IMR-90 (cell line): ENCODE data around the gene ISCA2. TPM values are rescaled to one million over a fixed set of nuclear protein-coding genes. Genes with fewer than 3 reads are reported as not detected.

Experiments used
- ATAC-seq: fragments of 200-7000 bp; cut with Tn5 transposase; 2 replicates; pipeline ENCODE4 v1.9.1; 2020; ENCODE audit warnings: low read depth, mild to moderate bottlenecking, moderate library complexity
- BruUV-seq: library from RNA; stranded (reverse); fragments of 400-500 nt; replicated peaks from 2 replicates; lab custom pipeline; 2021; lab: Mats Ljungman, UMichigan
- CTCF ChIA-PET: fragments of 300-600 bp; formaldehyde crosslinking; extraction: SDS; loops from one replicate; lab custom pipeline; 2021; ENCODE audit warnings: antibody characterized with exemption; lab: Yijun Ruan, JAX
- POLR2A ChIA-PET: fragments of 300-600 bp; sonication (Branson Sonifier 250); formaldehyde crosslinking; loops from one replicate; lab custom pipeline; 2022; ENCODE audit warnings: antibody characterized with exemption; ENCODE audit not compliant: unreplicated experiment; lab: Charles Lee
- DNase-seq: peaks from one replicate; pipeline ENCODE4 v3.0.0; 2013
- H2AFZ ChIP-seq: replicated peaks from 2 replicates; pipeline ENCODE3; 2013; ENCODE audit warnings: low read length, mild to moderate bottlenecking; ENCODE audit not compliant: poor library complexity
- H2AK5ac ChIP-seq: 2 replicates; pipeline ENCODE4 v1.6.1; 2013; ENCODE audit warnings: low read depth, low read length, inconsistent platforms
- H2AK9ac ChIP-seq: replicated peaks from 2 replicates; pipeline ENCODE3; 2013; ENCODE audit warnings: mild to moderate bottlenecking, low read depth, low read length, moderate library complexity; ENCODE audit not compliant: poor library complexity
- H2BK120ac ChIP-seq: 2 replicates; pipeline ENCODE4 v1.6.1; 2013; ENCODE audit warnings: low read depth, low read length, inconsistent platforms
- H2BK15ac ChIP-seq: 3 replicates; pipeline ENCODE4 v1.6.1; 2013; ENCODE audit warnings: low read depth, low read length, inconsistent platforms
- H2BK20ac ChIP-seq: 2 replicates; pipeline ENCODE4 v1.6.1; 2013; ENCODE audit warnings: low read depth, mild to moderate bottlenecking, inconsistent platforms, low read length, moderate library complexity
- H2BK5ac ChIP-seq: 2 replicates; pipeline ENCODE4 v1.6.1; 2013; ENCODE audit warnings: mild to moderate bottlenecking, low read depth, low read length, inconsistent platforms; ENCODE audit not compliant: poor library complexity, severe bottlenecking
- H3K14ac ChIP-seq: replicated peaks from 2 replicates; pipeline ENCODE4 v1.6.1; 2013; ENCODE audit warnings: low read depth, low read length, inconsistent platforms
- H3K18ac ChIP-seq: 2 replicates; pipeline ENCODE4 v1.6.1; 2013; ENCODE audit warnings: low read depth, low read length, control low read depth
- H3K23ac ChIP-seq: 2 replicates; pipeline ENCODE4 v1.6.1; 2013; ENCODE audit warnings: low read depth, low read length, inconsistent platforms
- H3K27ac ChIP-seq: 2 replicates; pipeline ENCODE4 v1.5.1; 2013; ENCODE audit warnings: mild to moderate bottlenecking, control low read depth, low read length; ENCODE audit not compliant: insufficient read depth
- H3K27me3 ChIP-seq: 2 replicates; pipeline ENCODE4 v1.6.1; 2013; ENCODE audit warnings: low read length; ENCODE audit not compliant: control insufficient read depth, insufficient read depth
- H3K36me3 ChIP-seq: 2 replicates; pipeline ENCODE4 v1.6.1; 2013; ENCODE audit warnings: low read length, mixed read lengths; ENCODE audit not compliant: control insufficient read depth, insufficient read depth
- H3K4ac ChIP-seq: 2 replicates; pipeline ENCODE4 v1.6.1; 2013; ENCODE audit warnings: low read depth, low read length, inconsistent platforms
- H3K4me1 ChIP-seq: 2 replicates; pipeline ENCODE4 v1.6.1; 2013; ENCODE audit warnings: low read length, mixed read lengths; ENCODE audit not compliant: control insufficient read depth, insufficient read depth
- H3K4me2 ChIP-seq: 2 replicates; pipeline ENCODE4 v1.6.1; 2013; ENCODE audit warnings: low read depth, mild to moderate bottlenecking, control low read depth, low read length, moderate library complexity
- H3K4me3 ChIP-seq: 2 replicates; pipeline ENCODE4 v1.5.1; 2013; ENCODE audit warnings: low read depth, mild to moderate bottlenecking, control low read depth, low read length, moderate library complexity; ENCODE audit not compliant: insufficient read depth
- H3K56ac ChIP-seq: 2 replicates; pipeline ENCODE4 v1.6.1; 2013; ENCODE audit warnings: low read length, inconsistent platforms; ENCODE audit not compliant: insufficient read depth; ENCODE audit errors: extremely low read depth
- H3K79me1 ChIP-seq, 2 experiments: 2 replicates each; pipeline ENCODE4 v1.6.1; 2013; ENCODE audit warnings: low read length in 2 of 2, inconsistent platforms in 1 of 2, low read depth in 1 of 2
- H3K9ac ChIP-seq: 2 replicates; pipeline ENCODE4 v1.6.1; 2013; ENCODE audit warnings: low read depth, low read length, control low read depth
- H3K9me1 ChIP-seq: 2 replicates; pipeline ENCODE4 v1.6.1; 2013; ENCODE audit warnings: low read length, inconsistent platforms; ENCODE audit not compliant: insufficient read depth
- H3K9me3 ChIP-seq: 2 replicates; pipeline ENCODE4 v1.6.1; 2013; ENCODE audit warnings: low read length; ENCODE audit not compliant: control insufficient read depth, insufficient read depth
- H4K20me1 ChIP-seq: 2 replicates; pipeline ENCODE4 v1.6.1; 2013; ENCODE audit warnings: low read length, inconsistent platforms; ENCODE audit not compliant: insufficient read depth
- H4K5ac ChIP-seq: 2 replicates; pipeline ENCODE4 v1.6.1; 2013; ENCODE audit warnings: mild to moderate bottlenecking, low read depth, low read length, control low read depth
- H4K8ac ChIP-seq, 2 experiments: 2 replicates each; pipeline ENCODE4 v1.6.1; 2013; ENCODE audit warnings: low read depth in 2 of 2, low read length in 2 of 2, control low read depth in 1 of 2, inconsistent platforms in 1 of 2
- H4K91ac ChIP-seq: 2 replicates; pipeline ENCODE4 v1.6.1; 2013; ENCODE audit warnings: low read depth, low read length, inconsistent platforms; ENCODE audit not compliant: insufficient read depth
- ELK1 ChIP-seq: fragments of 150-350 bp; IDR thresholded peaks from 2 replicates; pipeline ENCODE4 v1.6.1; 2016; ENCODE audit warnings: low read depth, mild to moderate bottlenecking, low read length, moderate library complexity, borderline replicate concordance
- POLR2A ChIP-seq: IDR thresholded peaks from 2 replicates; pipeline ENCODE4 v1.6.1; 2012; ENCODE audit warnings: mild to moderate bottlenecking, low read depth, low read length
- RAD21 ChIP-seq: IDR thresholded peaks from 2 replicates; pipeline ENCODE4 v1.6.1; 2012; ENCODE audit warnings: low read length, improper control_type of control experiment
- SMC3 ChIP-seq: fragments of 150-350 bp; IDR thresholded peaks from 2 replicates; pipeline ENCODE4 v1.6.1; 2016; ENCODE audit warnings: low read depth, mild to moderate bottlenecking, antibody characterized with exemption, low read length, moderate library complexity
- WGBS, 2 experiments: methylation state at CpG; one replicate each; pipeline versions ENCODE4 v1.1.5 to v1.1.7; 2013; ENCODE audit warnings: missing lambda C conversion rate in 2 of 2; ENCODE audit not compliant: insufficient read length in 1 of 2; ENCODE audit errors: extremely low coverage in 2 of 2; 5-methylcytosine and 5-hydroxymethylcytosine counted together
- dilution Hi-C: fragments of 300-500 bp; cut with HindIII; formaldehyde crosslinking; loops from one replicate; pipeline ENCODE4 v1.14.3; 2018; ENCODE audit warnings: low sequenced_read_pairs; ENCODE audit not compliant: unreplicated experiment
- in situ Hi-C: fragments of 300-500 bp; cut with MboI; formaldehyde crosslinking; loops from 3 replicates; pipeline ENCODE4 v1.14.3; 2019; ENCODE audit warnings: low sequenced_read_pairs, inconsistent platforms, mixed read lengths
- intact Hi-C: fragments of 100-400 bp; cut with micrococcal nuclease; formaldehyde crosslinking; loops from 2 replicates; pipeline ENCODE4 v1.10.0; 2022
- polyA plus RNA-seq, 3 experiments: library from polyadenylated mRNA; depleted of rRNA; stranded (reverse); fragments of >200 nt; gene quantifications; 2 replicates each; pipeline ENCODE4 v1.2.3, GENCODE V29; 2012; ENCODE audit warnings: low replicate concordance in 1 of 3
- total RNA-seq: library from RNA; depleted of rRNA; stranded (reverse); fragments of >200 nt; gene quantifications from 2 replicates; pipeline ENCODE4 v1.2.3, GENCODE V29; 2012

Gene ISCA2
- total and polyA plus RNA-seq, 2 of the 4 experiments (the other 2 are of a cell fraction) = 5.4 to 25.7 TPM

DNA sequence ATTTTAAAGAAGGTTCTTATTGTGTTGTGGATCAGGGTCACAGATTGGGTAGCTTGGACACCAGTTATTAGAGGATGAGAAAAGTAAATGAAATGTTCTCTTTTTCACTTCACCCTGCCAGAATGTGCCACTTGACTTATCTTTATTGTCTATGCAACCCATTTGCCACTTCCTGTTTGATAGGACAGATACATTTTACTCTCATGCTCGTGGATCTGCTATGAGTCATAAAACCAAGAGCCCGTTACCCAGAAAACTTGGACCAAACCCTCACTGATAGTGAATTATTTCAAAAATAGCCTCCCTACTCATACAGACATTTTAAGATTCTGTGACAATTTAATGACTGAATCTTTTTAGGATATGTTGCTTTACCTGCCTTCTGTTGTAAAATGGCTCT, 1.8 kb downstream of the ISCA2 start:
- H3K36me3 ChIP-seq = peaks cover 6% of the 10 kb centered on the region; the same call in 1 of the 2 replicates
- POLR2A ChIA-PET = no interaction called here
- peaks cover 7% of the 10 kb centered on the region for H3K4me1 ChIP-seq
- no peak overlapping the region for H3K27ac ChIP-seq
- no peak overlapping the region for H3K18ac ChIP-seq
- peaks cover 7% of the 10 kb centered on the region; the same call in 1 of the 2 replicates for H3K9me1 ChIP-seq
- H3K23ac ChIP-seq = no peak overlapping the region
- BruUV-seq = no TSS peak
- intact Hi-C loops = no loop called here
- TF ChIP-seq RAD21 = no peak
- TF ChIP-seq POLR2A = no peak
- TF ChIP-seq ELK1 = no peak
- no peak for TF ChIP-seq SMC3
- no peak overlapping the region for H3K9ac ChIP-seq
- no CpG with 5 or more reads among the region's 2 CpGs for WGBS, 2 experiments
- no peak overlapping the region for H2BK20ac ChIP-seq
- no peak overlapping the region for H2BK15ac ChIP-seq
- peaks cover 28 to 54% of the 10 kb centered on the region in 2 experiments for H3K79me1 ChIP-seq
- H4K8ac ChIP-seq = no peak overlapping the region
- H4K5ac ChIP-seq = no peak overlapping the region
- H2BK5ac ChIP-seq = no peak overlapping the region
- H3K9me3 ChIP-seq = no peaks in the 10 kb centered on the region
- dilution Hi-C loops = no loop called here
- in situ Hi-C loops = no loop called here
- H3K4me2 ChIP-seq = no peak overlapping the region
- ATAC-seq = no peak
- no peak overlapping the region for H3K4me3 ChIP-seq
- no peak overlapping the region for H2BK120ac ChIP-seq
- no peak overlapping the region for H3K4ac ChIP-seq
- CTCF ChIA-PET = no interaction called here
- H2AFZ ChIP-seq = no peak overlapping the region
- H4K91ac ChIP-seq = no peak overlapping the region
- H3K14ac ChIP-seq = no peak overlapping the region
- H3K56ac ChIP-seq = no peak overlapping the region
- no peak overlapping the region for H2AK9ac ChIP-seq
- no peaks in the 10 kb centered on the region for H3K27me3 ChIP-seq
- DNase-seq = no peak
- H2AK5ac ChIP-seq = no peak overlapping the region
- no peaks in the 10 kb centered on the region; the same call in 1 of the 2 replicates for H4K20me1 ChIP-seq
